ENCODE data around the gene SLC7A11.

The SLC7A11 gene

DNA sequence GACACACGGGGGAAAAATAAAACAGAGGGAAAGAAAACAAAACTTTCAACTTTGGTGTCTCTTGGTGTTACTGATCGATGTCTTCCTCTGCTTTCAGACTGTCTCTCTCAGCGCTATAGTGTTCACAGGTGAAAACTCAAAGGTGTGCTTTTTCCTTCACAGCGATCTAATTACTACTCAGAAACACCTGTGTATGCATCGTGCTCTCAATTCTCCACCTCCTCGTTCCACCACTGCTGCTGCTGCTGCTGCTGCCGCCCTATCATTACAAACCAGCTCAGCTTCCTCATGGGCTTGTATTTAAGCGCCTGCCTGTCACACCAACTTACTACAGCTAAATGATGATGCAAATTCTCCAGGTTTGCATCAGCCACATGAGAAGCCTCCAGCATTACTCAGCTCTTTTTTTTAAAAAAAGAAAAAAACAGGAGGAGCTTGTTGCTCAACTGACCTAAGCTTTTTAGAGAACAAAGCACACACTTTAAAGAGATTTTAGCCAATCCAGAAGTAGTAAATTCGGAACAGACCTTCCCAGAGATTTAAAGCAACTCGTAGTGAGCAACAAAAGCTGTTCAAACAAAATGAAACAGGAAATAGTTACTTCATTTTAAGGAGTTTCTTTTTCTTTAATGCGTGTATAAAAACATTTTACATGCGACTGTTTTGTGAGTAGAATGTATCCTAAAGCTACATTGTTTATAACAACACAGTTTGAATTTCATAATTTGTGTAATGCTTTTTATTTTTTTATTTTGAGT is at the start of gene SLC7A11:
Gene SLC7A11 (minus strand): TSS at position 274 of the 758 bp plus-strand sequence. CDS start 280 bp downstream, outside the sequence.
- peak in 29 of 56 donors; percentile 1 to 54 (median 20) for DNase-seq

DNA sequence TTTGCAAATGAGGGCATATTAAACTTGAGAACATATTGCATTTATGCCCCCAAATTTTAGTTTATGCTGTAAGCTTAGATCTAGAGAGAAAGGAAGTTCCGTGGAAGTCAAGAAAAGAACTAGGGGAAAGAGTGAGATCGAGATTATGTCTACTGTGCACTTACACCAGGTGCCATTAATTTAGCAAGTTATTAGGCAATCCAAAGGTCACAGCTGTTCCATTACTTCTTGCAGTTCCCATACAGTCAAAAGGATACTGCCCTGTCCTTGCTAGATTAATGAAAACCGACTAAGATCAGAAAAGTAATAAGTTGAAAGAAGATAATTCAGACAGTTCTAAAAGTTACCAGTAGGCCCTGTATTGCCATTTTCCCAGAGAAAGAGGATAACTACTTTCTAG is 49.3 kb upstream of the SLC7A11 start:
- DNase-seq, result no peak

DNA sequence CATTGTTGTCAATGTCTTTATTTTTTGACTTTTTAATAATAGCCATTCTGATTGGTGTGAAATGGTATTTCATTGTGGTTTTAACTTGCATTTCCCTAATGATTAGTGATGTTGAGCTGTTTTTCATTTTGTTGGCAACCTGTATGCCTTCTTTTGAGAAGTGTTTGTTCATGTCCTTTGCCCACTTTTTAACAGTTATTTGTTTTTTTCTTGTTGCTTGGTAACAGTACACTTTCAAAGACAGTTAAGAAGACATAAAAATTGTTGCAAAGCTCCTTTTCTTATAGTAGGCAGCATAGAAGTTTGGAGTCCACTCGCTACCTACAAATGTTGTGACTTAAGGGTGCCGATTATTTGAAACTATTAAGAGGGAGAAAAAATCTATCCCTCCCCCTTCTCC is 48.7 kb upstream of the SLC7A11 start:
- DNase-seq, result no peak

DNA sequence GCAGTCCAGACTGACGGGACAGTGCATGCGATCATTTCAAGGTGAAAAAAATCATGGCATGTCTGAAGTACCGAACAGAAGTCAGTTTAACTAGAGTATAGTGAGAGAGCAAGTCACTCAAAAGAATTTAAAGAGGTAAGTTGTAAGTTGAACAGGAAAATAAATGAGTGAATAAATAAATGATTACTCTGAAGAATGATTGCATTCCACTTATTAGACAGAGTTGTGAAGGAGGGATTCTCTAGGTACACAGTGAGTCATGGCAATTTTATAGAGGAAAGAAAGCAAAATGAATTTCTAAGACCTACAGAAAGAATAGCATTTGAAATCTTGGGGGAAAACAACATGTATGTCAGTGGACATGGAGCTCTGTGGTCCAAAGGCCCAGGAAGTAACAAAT is 37.1 kb upstream of the SLC7A11 start:
- no peak for DNase-seq

DNA sequence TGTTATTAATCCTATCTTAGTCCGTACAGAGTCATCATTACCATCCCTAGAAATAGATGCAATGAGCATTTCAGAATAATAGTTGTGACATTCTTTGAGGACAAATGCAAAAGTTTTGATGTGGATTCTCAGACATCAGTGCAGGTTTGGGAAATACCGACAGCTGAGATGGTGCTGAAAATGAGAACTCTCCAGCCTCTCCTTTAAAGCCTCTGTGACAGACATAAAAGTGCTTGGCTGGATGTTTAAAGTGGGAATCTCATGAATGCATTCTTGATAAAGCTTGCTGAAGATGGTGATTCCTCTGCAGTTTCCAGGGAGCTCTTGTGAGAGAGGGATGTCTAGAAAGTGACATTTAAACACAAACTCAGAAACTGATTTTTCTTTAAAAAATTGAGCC is 35.0 kb upstream of the SLC7A11 start:
- no peak for DNase-seq

DNA sequence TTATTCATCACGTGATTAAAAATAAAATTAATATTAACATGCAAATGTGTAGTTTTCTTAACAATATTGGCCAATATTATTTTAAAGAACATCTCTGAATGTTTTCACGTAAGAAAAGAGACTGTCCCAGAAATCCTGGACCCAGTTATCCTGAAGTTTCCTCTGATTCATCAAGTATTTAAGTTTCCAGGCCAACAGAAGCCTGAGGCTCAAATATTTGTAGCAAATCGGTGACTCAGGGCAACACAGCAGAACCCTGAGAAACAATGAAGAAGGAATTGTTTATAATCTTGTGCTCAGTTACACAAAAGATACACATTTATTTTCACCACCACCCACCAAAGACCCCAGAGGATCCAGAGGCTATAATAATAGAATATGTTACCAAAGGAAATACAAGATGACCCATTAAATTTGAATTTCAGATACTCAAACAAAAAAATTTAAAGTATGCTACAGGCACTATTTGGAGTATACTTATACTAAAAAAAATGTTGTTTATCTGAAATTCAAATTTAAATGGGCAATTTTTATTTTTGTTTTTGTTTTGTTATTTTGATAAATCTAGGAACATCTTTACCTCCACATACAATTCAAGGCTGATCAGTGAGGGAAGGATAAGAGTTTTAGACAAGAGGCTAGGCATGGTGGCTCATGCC is 33.9 kb upstream of the SLC7A11 start:
- DNase-seq, result peak in 1 of 56 donors; percentile 1

DNA sequence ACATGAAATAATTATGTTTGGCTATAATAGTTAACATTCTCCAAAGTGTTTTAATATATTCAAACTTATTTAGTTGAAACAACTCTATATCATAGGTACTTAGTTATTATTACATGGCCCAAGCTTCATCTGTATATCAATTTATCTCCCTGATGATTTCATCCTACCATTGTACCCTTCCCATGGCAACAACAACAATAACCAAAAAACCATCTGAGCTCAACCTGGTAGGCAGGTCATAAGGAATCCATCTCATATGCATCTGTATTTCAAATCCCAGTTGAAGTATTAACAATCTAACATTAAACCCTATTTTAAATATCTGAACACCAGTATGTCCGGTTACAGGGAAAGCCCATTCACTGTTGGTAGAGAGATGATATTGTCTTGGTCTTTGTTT is 33.1 kb upstream of the SLC7A11 start:
- DNase-seq, result no peak

DNA sequence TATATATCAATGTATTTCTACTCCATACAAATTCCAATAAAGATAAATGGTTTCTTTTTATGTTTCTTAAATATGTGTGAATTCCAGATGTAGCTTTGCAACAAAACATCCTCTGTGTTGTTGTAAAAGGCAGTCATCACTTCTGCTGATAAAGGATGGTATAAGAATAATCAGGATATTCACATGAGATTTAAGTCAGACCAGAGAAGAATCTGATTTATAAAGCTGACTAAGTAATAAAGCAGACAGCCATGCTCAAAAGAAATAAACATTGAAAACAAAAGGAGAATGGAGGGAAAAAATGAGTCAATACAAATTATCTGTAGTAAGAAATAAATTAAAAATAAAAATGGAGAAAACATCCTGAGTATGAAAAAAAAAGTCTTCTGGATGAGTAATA is 27.0 kb upstream of the SLC7A11 start:
- DNase-seq, result no peak

DNA sequence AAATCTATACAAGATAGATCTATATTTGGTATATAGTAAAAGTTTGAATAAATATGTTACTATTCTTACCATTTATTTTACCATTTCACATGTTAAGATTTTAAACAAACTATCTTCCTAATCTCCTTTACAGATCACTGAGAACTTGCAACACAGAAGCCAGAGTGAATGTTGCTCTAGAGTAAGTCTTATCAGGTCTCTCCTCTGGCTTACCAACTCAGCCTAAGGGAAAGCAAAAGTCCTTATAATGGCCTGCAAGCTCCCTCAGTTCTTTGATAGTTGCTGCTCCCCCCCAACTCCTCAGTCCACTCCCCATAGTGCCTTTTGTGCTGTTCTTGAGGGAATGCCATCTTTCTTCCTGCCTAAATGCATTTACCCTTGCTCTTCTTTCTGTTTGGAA is 25.7 kb upstream of the SLC7A11 start:
- no peak for DNase-seq

DNA sequence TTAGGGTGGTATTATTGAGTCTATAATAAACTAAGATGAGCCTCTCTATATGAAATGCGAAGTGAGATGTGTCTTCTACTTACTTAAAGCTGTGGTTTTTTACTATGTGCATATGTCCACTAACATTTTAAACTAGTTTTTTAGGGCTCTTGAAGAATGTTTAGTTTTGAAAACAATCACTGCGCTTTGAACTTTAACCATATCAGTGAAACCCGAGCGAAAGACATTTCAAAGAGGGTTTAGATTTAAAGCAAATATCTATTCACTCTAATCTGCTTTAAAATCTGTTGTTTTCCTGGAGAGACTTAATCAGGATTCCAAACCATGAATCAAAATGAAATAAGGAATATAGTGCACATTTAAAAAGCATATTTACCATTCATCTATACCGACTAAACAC is 24.8 kb upstream of the SLC7A11 start:
- no peak for DNase-seq

DNA sequence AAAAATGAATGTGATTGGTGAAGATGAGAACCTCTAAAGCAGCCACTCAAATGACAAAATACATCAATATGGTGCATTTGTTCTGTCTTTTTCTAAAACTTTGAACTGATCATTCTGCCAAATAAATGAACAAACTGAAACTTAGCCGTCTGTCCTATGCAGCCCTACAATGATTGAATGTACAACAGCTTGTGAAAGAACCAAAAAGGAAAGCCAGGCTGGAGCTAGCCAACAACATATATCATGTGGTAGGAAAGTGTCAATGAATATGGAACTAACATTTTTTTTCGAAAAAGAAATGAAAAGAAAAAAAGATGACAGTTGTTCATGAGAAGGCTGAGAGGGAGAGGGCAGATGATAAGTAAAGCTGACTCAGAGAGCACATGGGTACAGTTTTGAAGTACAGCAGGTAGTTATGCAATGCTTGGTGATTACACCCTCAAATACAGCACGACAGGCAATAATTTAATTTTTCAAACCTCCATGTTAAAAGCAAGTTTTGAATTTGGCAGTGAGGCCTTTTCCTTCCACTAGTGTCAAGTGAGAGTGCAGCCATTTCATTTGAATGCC is 21.2 kb upstream of the SLC7A11 start:
- no peak for DNase-seq

DNA sequence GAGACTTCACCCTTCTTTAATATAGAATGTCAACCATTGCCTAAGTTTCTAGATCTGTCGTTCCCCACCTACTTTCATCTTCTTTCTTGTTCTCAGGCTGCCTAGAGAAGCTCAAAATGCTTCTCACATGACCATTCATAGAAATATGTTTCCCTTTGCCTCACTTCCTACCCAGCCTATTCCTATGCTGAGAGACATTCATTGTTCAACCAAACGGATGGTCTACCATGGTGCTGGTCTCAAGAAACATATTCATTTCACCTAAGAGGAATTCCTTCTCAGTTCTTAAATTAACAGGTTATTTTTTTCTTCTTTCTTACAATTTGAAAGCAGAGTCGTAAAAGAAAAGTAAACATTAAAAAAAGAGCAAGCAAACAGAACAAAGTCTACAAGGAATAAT is 20.3 kb upstream of the SLC7A11 start:
- no peak for DNase-seq

DNA sequence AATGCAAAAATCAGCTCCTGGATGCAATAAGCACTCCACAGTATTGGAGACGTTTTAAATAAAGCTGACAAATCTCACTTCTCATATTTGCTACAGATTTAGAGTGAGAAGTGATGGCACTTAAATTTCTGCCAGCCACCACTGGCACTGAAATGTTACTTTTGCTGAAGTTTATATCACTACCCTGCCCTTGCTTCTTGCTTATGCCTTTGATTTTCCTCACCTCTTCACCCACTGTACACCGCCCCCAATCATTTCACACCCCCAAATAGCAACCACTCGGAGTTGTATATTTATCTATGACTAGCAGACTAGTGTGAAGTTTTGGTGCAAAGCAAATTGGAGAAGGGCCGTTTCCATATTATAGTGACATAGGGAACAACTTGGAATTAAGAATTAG is 19.9 kb upstream of the SLC7A11 start:
- DNase-seq, result peak in 1 of 56 donors; percentile 8

DNA sequence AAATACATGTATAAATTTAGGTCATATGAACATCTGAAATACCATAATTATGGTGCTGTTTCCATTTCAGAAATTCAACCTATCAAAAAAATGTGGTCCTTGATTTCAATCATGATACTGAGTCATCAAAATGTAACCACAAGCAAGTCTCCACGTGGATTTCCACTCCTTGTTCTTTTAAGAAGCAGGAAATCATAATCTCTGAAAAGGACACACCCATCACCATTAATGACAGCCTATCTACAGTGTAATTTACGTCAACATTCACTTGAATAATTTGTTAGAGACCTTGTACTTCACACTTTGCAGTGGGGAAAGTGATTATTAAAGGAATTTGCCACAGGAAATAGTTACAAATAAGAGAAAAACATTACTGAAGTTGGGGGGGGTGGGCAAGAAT is 17.7 kb upstream of the SLC7A11 start:
- DNase-seq, result no peak

DNA sequence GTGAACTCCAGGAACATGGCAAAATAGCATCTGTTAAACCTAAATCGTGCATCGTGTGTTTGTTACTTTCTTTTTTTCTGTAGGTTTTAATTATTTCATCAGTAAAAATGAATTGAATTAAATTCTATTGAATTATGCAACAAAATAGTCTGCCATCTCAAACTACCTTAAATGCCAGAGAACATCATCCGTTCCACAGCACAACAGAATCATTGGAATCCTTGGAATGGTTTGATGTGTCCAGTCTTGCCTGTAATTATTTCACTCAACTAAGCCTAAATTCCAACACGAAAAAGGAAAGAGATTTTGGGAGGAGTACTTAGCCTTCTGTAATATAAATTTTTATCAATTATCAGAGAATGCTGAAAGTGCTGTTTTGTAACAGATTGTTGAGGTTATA is 17.1 kb upstream of the SLC7A11 start:
- no peak for DNase-seq

DNA sequence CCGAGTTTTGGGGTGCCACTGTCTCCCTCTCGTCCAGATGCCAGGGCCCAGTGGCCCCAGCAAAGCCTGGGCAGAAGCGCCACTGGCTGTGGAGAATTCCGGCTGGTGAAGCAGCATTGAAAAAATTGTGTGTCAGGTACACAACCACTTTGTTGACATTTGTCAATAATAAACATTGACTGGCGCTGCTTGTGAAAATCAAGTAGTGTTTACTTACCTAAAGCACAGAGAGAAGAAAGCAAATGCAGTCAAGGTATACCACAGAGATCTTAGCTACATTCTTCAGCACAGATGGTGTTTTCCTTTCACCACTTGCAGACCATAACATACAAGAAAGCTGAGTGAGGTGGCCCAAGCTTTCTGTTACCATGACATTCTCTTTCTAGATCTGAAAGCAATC is 14.5 kb upstream of the SLC7A11 start:
- DNase-seq, result no peak

DNA sequence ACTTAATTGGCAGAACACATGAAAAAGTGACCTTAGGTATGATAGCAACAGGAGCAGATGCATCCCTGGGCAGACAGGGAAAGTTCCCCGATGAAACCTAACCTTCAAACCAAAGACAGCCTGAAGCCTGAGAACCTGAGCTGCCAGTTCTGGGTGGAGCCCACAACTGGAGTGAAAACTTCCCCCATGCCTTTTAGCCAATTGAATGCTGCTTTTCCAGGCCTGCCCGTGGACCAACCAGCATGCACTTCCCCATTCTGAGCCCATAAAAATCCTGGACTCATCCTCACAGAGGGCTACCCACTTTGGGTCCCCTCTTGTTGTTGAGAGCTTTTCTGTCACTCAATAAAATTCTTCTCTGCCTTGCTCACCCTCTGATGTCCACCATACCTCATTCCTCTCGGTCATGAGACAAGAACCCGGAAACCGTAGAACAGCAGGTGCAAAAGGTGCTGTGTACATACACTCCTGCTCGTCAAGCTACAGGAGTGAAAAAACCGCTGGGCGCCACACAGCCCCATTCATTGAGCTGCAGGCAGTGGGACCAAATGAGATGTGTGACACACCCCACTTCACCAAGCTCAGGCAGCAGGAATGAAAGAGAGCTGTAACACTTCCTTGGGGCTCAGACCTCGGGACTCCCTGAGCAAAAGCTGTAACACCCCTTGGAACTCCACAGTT is 13.9 kb upstream of the SLC7A11 start:
- no peak for DNase-seq

DNA sequence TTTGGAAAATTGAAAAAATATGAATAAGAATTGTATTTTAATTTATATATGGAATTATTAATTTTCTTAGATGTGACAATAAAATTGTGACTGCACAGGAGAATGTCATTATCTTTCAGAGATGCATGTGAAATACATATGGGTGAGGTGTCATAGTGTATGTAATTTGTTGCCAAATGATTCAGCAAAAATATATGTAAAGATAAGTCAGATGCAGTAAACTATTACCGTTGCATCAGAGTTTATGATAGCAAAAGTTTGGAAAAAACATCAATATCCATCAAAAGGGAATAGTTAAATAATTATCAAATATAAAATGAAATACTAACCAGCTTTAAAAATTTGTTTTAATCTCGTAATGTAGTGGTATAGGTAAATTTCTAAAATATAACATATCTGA is 10.4 kb upstream of the SLC7A11 start:
- no peak for DNase-seq

DNA sequence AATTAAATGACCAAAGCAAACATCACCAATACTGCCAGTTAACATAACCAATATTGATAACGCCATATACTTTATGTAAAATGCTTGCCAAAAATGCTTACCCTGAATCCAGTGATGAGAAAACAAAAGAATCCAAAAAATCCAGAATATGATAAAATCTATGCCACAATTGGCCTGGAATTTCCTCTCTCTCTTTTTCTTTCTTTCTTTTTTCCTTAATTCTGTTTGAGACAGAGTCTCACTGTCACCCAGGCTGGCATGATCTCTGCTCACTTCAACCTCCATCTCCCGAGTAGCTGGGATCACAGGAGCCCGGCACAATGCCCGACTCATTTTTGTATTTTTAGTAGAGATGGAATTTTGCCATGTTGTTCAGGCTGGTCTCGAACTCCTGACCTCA is 9.8 kb upstream of the SLC7A11 start:
- DNase-seq, result no peak

DNA sequence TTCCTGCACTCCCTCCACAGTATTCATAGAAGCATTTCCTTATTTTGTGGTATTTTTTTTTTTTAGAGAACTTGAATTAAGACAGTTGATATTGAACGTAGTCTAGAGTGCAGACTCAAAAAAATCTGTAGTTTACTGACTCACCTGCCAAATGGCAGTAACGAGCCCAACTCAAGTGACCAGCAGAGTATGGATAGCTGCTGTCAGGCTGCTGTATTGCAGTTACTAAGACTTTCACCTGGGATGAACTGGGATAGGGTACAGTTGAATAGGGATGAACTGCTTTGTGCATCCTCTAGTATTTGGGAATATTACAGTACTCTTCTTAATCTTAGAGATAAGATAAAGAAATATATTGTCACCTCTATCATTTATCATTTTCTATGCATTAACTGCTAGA is 7.0 kb upstream of the SLC7A11 start:
- DNase-seq, result no peak

DNA sequence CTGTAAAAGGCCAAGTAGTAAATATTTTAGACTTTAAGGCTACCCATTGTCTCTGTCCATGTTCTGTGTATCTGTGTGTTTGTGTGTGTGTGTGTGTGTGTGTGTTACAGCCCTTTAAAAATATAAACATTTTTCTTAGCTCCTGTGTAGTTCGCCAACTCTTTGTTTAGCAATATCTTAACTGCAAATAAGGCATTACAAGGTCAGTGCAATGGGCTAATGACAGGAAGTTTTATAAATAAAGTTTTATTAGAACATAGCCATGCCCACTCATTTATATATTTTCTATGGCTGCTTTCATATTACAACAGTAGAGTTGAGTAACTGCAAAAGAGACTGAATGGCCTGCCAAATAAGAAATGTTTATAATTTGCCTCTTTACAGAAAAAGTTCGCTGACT is 5.9 kb upstream of the SLC7A11 start:
- no peak for DNase-seq

DNA sequence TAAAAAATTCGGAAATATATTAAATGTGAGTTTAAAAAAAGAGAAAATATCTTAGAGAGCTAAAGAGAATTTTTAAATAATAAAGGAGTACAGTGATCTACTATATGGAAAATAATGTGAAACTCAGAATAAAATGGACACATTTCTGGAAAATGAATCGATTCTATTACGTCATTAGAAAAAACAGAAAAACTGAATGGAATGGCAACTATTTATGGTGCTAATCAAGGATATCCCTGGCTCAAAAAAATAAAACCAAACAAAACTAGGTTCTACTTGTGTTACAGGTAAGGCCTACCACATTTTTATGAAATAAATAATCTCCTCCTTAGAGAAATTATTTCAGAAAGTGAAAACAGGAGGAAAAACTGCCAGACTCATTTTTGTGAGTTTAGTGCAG is 5.5 kb upstream of the SLC7A11 start:
- no peak for DNase-seq

Data from amygdala (tissue), 56 donors.